HFFc6 (cell line): ENCODE results near the gene INPP5B. TPM values are rescaled to one million over a fixed set of nuclear protein-coding genes. Genes with fewer than 3 reads are reported as not detected.
A peak's percentile ranks its signal among the peaks of the same experiment; 100 is the strongest.

Source experiments
- DNase-seq: peaks from one replicate; pipeline ENCODE4 v3.0.0-alpha.2; 2018
- H3K27ac Mint-ChIP-seq: 2 replicates; pipeline ENCODE4 v1.8.0; 2020; ENCODE audit warnings: mild to moderate bottlenecking, mixed read lengths
- H3K27me3 Mint-ChIP-seq: 2 replicates; pipeline ENCODE4 v1.8.0; 2021; ENCODE audit warnings: mild to moderate bottlenecking, moderate library complexity, mixed read lengths; ENCODE audit not compliant: insufficient read depth
- H3K36me3 Mint-ChIP-seq: 2 replicates; pipeline ENCODE4 v1.8.0; 2021; ENCODE audit warnings: low read depth, mixed read lengths
- H3K4me1 Mint-ChIP-seq: 2 replicates; pipeline ENCODE4 v1.8.0; 2020; ENCODE audit warnings: low read depth, mixed read lengths
- H3K4me3 Mint-ChIP-seq: 2 replicates; pipeline ENCODE4 v1.8.0; 2020; ENCODE audit warnings: mild to moderate bottlenecking, moderate library complexity, mixed read lengths
- H3K9me3 Mint-ChIP-seq: 2 replicates; pipeline ENCODE4 v1.8.0; 2020; ENCODE audit warnings: mild to moderate bottlenecking, mixed read lengths
- CTCF ChIP-seq: fragments of 200-600 bp; sonication (generic); IDR thresholded peaks from 2 replicates; pipeline ENCODE4 v1.5.0; 2021; ENCODE audit warnings: antibody characterized with exemption, mild to moderate bottlenecking
- total RNA-seq, 6 experiments: library from RNA; stranded (reverse); fragmentation: NEBNext Ultra II Directional; extraction: Animal tissue kit (Norgen Biotek cat#: 25700); gene quantifications; 2 replicates in 1 of 6; 3 replicates in 5 of 6; pipeline ENCODE4 v1.2.3, GENCODE V29; 2021

The INPP5B gene
- total RNA-seq, 6 experiments from 2014 or later, result 9.6 to 16.0 (median 12.7) TPM

- Mint-ChIP-seq H3K36me3 (peaks cover 2% of the 10 kb centered on the region; the same call in 1 of the 2 replicates), H3K27ac (no peak overlapping the region), H3K4me1 (peaks cover 20% of the 10 kb centered on the region), H3K9me3 (no peaks in the 10 kb centered on the region), H3K27me3 (peaks cover 6% of the 10 kb centered on the region), H3K4me3 (no peak overlapping the region)
- no peak for TF ChIP-seq CTCF
- DNase-seq, result no peak
Measured at GRCh38 chr1:37951041-37951782, 4.4 kb upstream of the INPP5B start.

- H3K27ac Mint-ChIP-seq, result no peak overlapping the region
- no peaks in the 10 kb centered on the region for H3K9me3 Mint-ChIP-seq
- no peak overlapping the region for H3K4me3 Mint-ChIP-seq
- DNase-seq, result no peak
- H3K4me1 Mint-ChIP-seq, result peaks cover 31% of the 10 kb centered on the region
- TF ChIP-seq CTCF, result no peak
- H3K36me3 Mint-ChIP-seq, result no peaks in the 10 kb centered on the region
- peaks cover 6% of the 10 kb centered on the region for H3K27me3 Mint-ChIP-seq
Measured at GRCh38 chr1:37949524-37950152, 2.8 kb upstream of the INPP5B start.

- Mint-ChIP-seq H3K4me1 (peaks cover 38% of the 10 kb centered on the region), H3K4me3 (no peak overlapping the region), H3K27ac (no peak overlapping the region), H3K27me3 (peaks cover 4% of the 10 kb centered on the region), H3K9me3 (no peaks in the 10 kb centered on the region), H3K36me3 (no peaks in the 10 kb centered on the region)
- TF ChIP-seq CTCF, result no peak
- no peak for DNase-seq
Measured at GRCh38 chr1:37948841-37949240, 2.0 kb upstream of the INPP5B start.

- Mint-ChIP-seq H3K4me1 (peaks cover 45% of the 10 kb centered on the region), H3K27ac (no peak overlapping the region), H3K4me3 (no peak overlapping the region), H3K36me3 (no peaks in the 10 kb centered on the region), H3K27me3 (peaks cover 4% of the 10 kb centered on the region), H3K9me3 (no peaks in the 10 kb centered on the region)
- no peak for TF ChIP-seq CTCF
- DNase-seq, result no peak
Measured at GRCh38 chr1:37948166-37948565, 1.3 kb upstream of the INPP5B start.

- no peak for DNase-seq
- Mint-ChIP-seq H3K36me3 (no peaks in the 10 kb centered on the region), H3K27ac (peak overlapping the region; percentile 96), H3K4me1 (peaks cover 47% of the 10 kb centered on the region), H3K9me3 (no peaks in the 10 kb centered on the region), H3K4me3 (peak overlapping the region; percentile 95; the same call in 1 of the 2 replicates), H3K27me3 (peaks cover 4% of the 10 kb centered on the region)
- TF ChIP-seq CTCF, result no peak
Measured at GRCh38 chr1:37947364-37947763, 511 bp upstream of the INPP5B start.
